Nephron progenitor cell (in vitro differentiated cells): ENCODE results near the gene CAMK2A.

Source experiments
- DNase-seq: peaks from one replicate; pipeline ENCODE4 v3.0.0; 2021
- H3K27ac Mint-ChIP-seq: 2 replicates; pipeline ENCODE4 v1.8.0; 2021; ENCODE audit warnings: mild to moderate bottlenecking, moderate library complexity, mixed read lengths
- H3K27me3 Mint-ChIP-seq: 2 replicates; pipeline ENCODE4 v1.8.0; 2021; ENCODE audit warnings: mild to moderate bottlenecking, low read depth, mixed read lengths; ENCODE audit not compliant: poor library complexity
- H3K36me3 Mint-ChIP-seq: 2 replicates; pipeline ENCODE4 v1.8.0; 2021; ENCODE audit warnings: low read depth, mixed read lengths
- H3K4me1 Mint-ChIP-seq: 2 replicates; pipeline ENCODE4 v1.8.0; 2021; ENCODE audit warnings: mixed read lengths
- H3K4me3 Mint-ChIP-seq: 2 replicates; pipeline ENCODE4 v1.8.0; 2021; ENCODE audit warnings: mild to moderate bottlenecking, moderate library complexity, mixed read lengths
- H3K9me3 Mint-ChIP-seq: 2 replicates; pipeline ENCODE4 v1.8.0; 2021; ENCODE audit warnings: mild to moderate bottlenecking, moderate library complexity, mixed read lengths
- CTCF ChIP-seq: fragments of 200-600 bp; sonication (generic); IDR thresholded peaks from 2 replicates; pipeline ENCODE4 v1.5.0; 2021; ENCODE audit warnings: antibody characterized with exemption

The CAMK2A gene

GRCh38 chr5:150305095-150305494, 15.5 kb upstream of the CAMK2A start:
- Mint-ChIP-seq H3K27ac (no peak overlapping the region), H3K27me3 (peaks cover 11% of the 10 kb centered on the region), H3K4me1 (peaks cover 83% of the 10 kb centered on the region), H3K9me3 (no peaks in the 10 kb centered on the region), H3K36me3 (no peaks in the 10 kb centered on the region), H3K4me3 (no peak overlapping the region)
- no peak for DNase-seq
- TF ChIP-seq CTCF, result no peak

GRCh38 chr5:150304481-150305081, 15.0 kb upstream of the CAMK2A start:
- H3K27me3 Mint-ChIP-seq, result peaks cover 11% of the 10 kb centered on the region
- H3K4me1 Mint-ChIP-seq, result peaks cover 83% of the 10 kb centered on the region
- no peak overlapping the region for H3K27ac Mint-ChIP-seq
- no peaks in the 10 kb centered on the region for H3K9me3 Mint-ChIP-seq
- H3K36me3 Mint-ChIP-seq, result no peaks in the 10 kb centered on the region
- no peak overlapping the region for H3K4me3 Mint-ChIP-seq
- no peak for DNase-seq
- no peak for TF ChIP-seq CTCF

GRCh38 chr5:150303660-150304386, 14.2 kb upstream of the CAMK2A start:
- no peaks in the 10 kb centered on the region for H3K36me3 Mint-ChIP-seq
- H3K27ac Mint-ChIP-seq, result no peak overlapping the region
- peaks cover 83% of the 10 kb centered on the region for H3K4me1 Mint-ChIP-seq
- DNase-seq, result no peak
- no peak for TF ChIP-seq CTCF
- H3K27me3 Mint-ChIP-seq, result peaks cover 11% of the 10 kb centered on the region
- H3K4me3 Mint-ChIP-seq, result peak overlapping the region; percentile 12
- H3K9me3 Mint-ChIP-seq, result no peaks in the 10 kb centered on the region

- no peak overlapping the region for H3K27ac Mint-ChIP-seq
- peak overlapping the region; percentile 12 for H3K4me3 Mint-ChIP-seq
- H3K9me3 Mint-ChIP-seq, result no peaks in the 10 kb centered on the region
- H3K4me1 Mint-ChIP-seq, result peaks cover 81% of the 10 kb centered on the region
- peaks cover 11% of the 10 kb centered on the region for H3K27me3 Mint-ChIP-seq
- TF ChIP-seq CTCF, result no peak
- no peaks in the 10 kb centered on the region for H3K36me3 Mint-ChIP-seq
- DNase-seq, result no peak
These were observed 13.6 kb upstream of the CAMK2A start for GRCh38 chr5:150303070-150303615.

- peak; percentile 70 for DNase-seq
- Mint-ChIP-seq H3K27me3 (peaks cover 11% of the 10 kb centered on the region), H3K4me3 (peak within 1 kb of the TSS; percentile 81), H3K4me1 (peaks cover 75% of the 10 kb centered on the region), H3K9me3 (no peaks in the 10 kb centered on the region), H3K27ac (no peak within 1 kb of the TSS), H3K36me3 (no peaks in the 10 kb centered on the region)
- TF ChIP-seq CTCF, result no peak
These were observed 12.9 kb upstream of the CAMK2A start, which contains the start of gene ARSI for GRCh38 chr5:150302301-150303069. Gene ARSI (minus strand): TSS chr5:150302905. CDS start chr5:150302373, 532 bp downstream.
